Measurements from ENCODE around the gene FANCD2.
"Not testable (repeated sequence)": the region's sequence is repeated elsewhere in the genome, so short reads cannot be mapped to it uniquely, and the experiment has no call there.

Gene FANCD2

DNA sequence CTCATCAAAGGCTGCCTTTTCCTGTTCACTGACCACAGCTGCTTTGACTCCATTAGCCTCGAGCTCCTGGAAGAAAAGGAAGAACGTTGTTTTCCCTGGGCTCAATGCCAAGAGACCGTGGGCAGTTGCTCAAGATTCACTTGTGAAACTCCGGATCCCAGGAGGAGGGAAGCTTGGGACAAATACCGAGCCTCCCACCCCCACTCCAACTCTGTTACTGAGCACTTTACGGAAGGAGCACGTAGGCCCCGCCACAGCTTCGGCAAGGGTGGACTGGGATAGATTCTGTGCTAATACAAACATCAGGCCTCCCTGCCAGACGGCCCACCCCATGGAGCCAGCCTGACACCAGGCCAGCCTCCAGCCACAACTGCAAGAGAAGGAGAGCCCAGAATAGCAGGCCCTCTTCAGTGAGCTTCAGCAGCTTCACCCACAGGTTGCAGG is 10.8 kb upstream of the FANCD2 start:
- no peak for DNase-seq

- no peak for DNase-seq
Measured at GRCh38 chr3:10017636-10018292, 8.5 kb upstream of the FANCD2 start.

- not testable (repeated sequence) for DNase-seq
Measured at GRCh38 chr3:10018806-10019205, 7.4 kb upstream of the FANCD2 start.

DNA sequence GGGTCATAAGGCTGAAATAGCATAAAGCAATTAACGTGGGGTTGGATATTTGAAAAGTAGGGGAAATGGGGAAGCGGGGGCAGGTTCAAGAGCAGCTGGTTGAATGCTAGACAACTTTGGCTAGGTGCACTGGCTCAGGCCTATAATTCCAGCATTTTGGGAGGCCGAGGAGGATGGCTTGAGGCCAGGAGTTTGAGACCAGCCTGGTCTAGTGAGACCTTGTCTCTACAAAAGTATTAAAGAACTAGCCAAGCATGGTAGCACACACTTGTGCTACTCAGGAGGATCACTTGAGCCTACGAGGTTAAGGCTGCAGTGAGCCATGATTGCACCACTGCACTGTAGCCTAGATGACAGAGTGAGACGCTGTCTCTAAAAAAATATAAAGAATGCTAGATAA is 6.9 kb upstream of the FANCD2 start:
- DNase-seq: no peak

DNA sequence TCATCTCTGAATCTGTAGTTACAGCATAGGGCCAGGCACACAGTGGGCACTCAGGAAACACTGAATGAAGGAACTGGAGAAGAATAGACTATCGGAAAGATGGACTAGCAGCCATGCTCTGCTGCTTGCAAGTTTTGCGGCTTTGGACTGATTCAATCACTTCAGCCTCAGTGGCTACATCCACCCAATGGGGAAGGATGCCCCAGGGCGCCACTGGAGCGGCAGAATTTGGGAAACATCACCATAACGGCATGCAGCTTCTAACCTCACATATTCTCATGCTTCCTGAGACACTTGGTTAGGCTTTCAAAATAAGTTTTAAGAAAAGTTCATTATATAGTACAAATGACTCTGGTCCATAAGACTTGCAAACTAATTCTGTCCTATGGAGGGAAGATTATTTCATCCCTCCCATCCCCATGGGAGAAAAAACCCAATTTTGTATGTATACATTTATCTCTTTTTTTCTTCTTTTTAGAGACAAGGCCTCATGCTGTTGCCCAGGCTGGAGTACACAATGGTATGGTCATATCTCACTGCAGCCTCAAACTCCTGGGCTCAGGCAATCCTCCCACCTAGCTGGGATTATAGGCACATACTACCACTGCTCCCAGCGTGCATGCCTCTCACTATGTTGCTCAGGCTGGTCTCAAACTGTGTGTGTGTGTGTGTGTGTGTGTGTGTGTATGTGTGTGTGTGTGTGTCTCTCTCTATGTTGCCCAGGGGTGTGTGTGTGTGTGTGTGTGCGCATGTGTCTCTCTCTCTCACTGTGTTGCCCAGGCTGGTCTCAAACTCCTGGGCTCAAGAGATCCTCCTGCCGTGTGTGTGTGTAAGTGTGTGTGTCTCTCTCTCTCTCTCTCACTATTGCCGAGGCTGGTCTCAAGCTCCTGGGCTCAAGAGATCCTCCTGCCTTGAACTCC is 4.1 kb upstream of the FANCD2 start:
- DNase-seq: no peak

DNA sequence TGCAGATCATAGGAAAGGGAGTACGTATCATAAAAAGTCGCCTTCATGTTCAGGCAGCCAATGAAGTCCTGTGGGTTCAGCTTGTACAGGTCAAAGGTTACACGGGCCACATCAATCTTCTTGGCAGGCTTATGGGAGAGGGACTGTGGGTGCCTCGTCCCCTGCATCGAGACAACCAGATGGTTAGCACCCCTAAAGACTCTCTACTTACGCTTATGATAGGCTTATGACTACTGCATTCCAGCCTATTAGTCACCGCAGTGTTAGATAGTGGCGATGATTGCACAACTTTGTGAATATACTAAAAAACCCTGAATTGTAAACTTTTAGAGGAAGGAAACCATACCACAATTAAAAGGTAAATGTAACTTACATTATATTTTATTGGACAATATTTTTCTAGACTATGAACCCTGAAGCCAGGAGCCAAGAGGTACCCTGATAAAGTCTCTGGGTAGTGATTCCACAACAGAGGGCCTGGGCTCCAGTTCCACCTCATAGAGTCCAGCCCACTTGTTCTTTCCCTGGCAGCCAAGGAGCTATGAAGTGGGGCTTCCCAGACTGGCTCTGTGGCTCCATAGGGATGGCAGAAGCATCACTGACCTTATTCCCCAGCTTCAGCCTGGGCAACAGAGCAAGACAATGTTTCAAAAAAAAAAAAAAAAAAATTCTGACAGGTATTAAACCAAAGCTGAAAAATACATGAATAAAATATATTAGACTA is 2.5 kb upstream of the FANCD2 start:
- DNase-seq: no peak

GRCh38 chr3:10025205-10026083 is 793 bp upstream of the FANCD2 start:
- DNase-seq: no peak

- no peak for DNase-seq
Measured at GRCh38 chr3:10041034-10041433, 14.8 kb downstream of the FANCD2 start.

GRCh38 chr3:10047876-10048275 is 21.6 kb downstream of the FANCD2 start:
- DNase-seq: no peak

- DNase-seq: not testable (repeated sequence)
Measured at GRCh38 chr3:10053054-10053453, 26.8 kb downstream of the FANCD2 start.

- DNase-seq: no peak
Measured at GRCh38 chr3:10055097-10055496, 28.9 kb downstream of the FANCD2 start.

DNA sequence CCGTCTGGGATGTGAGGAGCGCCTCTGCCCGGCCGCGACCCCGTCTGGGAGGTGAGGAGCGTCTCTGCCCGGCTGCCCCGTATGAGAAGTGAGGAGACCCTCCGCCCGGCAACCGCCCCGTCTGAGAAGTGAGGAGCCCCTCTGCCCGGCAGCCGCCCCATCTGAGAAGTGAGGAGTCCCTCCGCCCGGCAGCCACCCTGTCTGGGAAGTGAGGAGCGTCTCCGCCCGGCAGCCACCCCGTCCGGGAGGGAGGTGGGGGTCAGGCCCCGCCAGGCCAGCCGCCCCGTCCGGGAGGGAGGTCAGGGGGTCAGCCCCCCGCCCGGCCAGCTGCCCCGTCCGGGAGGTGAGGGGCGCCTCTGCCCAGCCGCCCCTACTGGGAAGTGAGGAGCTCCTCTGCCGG is 43.8 kb downstream of the FANCD2 start:
- DNase-seq: not testable (repeated sequence)

GRCh38 chr3:10074666-10075065 is 48.4 kb downstream of the FANCD2 start:
- DNase-seq: no peak

DNA sequence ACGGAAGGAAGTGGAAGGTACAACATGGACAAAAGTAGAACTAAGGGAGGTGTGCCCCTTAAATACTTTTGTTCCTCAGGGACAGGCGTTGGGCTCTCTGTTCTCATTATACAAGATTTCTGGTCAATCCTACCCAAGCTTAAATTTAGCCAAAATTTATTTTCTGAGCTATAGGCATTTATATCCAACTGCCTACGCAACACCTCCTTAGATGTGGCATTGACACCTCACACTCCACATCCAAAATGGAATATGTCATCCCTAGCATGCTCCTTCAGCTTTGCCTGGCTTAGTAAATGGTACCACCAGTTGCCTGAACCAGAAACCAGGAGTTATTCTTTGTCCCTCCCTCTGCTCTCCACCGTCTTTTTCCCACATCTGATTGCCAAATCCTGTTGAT is 55.6 kb downstream of the FANCD2 start:
- no peak for DNase-seq

- no peak for DNase-seq
Measured at GRCh38 chr3:10085738-10086137, 59.5 kb downstream of the FANCD2 start.

DNA sequence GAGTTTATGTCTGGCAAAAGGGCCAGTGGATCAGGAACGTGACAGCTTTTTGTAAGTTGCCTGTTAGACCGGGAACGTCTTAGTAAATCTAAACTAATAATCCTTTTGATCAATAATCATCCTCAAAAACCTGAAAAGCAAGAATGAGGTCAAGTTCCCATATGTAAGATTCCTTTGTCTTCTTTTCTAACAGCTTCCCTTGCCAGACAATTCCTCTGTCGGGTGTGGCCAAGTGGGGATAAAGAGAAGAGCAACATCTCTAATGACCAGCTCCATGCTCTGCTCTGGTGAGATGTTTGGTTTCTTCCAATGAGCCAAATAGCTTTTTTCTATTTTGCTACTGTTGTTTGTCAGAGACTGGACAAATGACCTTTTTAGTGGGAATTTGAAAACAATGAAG is 62.0 kb downstream of the FANCD2 start:
- no peak for DNase-seq

DNA sequence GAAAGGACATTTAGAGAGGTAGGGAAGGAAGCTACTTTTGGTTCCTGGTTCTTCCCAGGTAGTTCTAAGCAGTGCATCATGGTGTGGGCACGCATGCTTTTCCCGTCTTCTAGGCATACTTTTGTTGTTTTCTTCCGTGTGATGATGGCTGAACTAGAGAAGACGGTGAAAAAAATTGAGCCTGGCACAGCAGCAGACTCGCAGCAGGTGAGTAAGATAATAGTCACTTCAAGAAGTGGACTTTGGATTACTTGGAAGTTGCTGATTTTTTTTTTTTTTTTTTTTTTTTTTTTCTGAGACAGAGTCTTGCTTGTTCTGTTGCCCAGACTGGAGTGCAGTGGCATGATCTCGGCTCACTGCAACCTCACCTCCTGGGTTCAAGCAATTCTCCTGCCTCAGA is 63.9 kb downstream of the FANCD2 start:
- DNase-seq: no peak

GRCh38 chr3:10090774-10091173 is 64.5 kb downstream of the FANCD2 start:
- not testable (repeated sequence) for DNase-seq

DNA sequence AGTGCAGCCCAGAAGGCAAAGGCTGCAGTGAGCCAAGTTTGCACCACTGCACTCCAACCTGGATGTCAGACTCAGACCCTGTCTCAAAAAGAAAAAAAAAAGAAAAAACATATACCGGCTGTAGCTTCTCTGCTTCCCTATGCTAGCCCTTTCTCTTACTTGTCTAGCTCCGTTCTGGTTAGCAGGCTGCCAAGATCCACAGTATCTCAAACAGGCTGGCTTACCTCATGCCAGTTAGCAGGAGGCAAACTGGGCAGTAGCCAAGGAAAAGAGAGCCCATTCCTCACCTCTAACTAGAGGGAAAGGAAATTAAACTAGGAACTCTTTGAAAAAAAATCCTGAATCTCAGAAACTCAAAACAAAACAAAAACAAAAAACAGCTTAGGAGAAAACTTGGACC is 65.2 kb downstream of the FANCD2 start:
- not testable (repeated sequence) for DNase-seq

DNA sequence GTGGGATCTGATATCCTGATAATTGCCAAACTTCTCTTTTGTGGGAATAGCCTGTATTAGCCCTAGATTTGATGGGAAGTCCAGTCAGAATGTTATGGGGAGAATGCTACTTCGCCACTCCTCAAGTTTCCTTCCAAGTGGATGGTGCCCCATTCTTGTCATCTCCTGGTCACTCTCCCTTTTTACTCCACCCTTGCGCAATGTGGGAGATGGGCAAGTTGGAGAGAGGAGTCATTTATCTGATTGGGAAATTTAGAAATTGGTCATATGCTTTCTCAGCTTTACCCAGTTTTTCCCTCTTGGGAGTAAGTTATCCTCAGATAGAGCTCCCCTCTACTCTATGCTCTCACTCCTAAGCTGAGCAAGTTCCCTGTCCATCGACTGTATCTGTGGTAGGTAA is 67.4 kb downstream of the FANCD2 start:
- no peak for DNase-seq

- no peak for DNase-seq
Measured at GRCh38 chr3:10099041-10099440, 72.8 kb downstream of the FANCD2 start.

- DNase-seq: no peak
Measured at GRCh38 chr3:10106919-10107318, 80.7 kb downstream of the FANCD2 start.

- DNase-seq: no peak
Measured at GRCh38 chr3:10108091-10108490, 81.9 kb downstream of the FANCD2 start, which contains the start of gene FANCD2OS. FANCD2OS (minus strand) TSS chr3:10108255; CDS start chr3:10104774, 3,481 bp downstream.

All from CD4-positive, alpha-beta T cell treated with Interferon gamma for 1 hour (primary cell).